ENCODE results near the gene NOM1.

NOM1 gene

DNA sequence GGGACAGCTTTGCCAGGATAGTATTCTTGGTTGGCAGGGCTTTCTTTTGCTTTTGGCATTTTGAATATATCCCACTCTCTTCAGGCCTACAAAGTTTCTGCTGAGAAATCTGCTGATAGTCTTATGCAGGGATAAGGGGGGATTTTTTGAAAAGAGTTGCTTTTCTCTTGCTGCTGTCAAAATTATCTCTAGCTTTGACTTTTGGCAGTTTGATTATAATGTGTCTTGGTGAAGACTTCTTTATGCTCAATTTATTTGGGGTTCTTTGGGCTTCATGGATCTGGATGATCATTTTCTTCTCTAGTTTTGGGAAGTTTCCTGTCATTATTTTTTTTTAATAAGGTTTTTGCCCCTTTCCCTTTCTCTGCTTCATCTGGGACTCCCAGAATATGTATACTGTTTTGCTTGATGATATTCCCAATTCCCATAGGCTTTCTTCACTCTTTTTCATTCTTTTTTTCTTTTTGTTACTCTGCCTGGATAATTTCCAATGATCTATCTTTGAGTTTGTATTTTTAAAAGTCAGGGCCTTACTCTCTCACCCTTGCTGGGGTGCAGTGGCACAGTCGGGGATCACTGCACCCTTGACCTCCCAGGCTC is 29.6 kb downstream of the NOM1 start:
- no peak for DNase-seq

DNA sequence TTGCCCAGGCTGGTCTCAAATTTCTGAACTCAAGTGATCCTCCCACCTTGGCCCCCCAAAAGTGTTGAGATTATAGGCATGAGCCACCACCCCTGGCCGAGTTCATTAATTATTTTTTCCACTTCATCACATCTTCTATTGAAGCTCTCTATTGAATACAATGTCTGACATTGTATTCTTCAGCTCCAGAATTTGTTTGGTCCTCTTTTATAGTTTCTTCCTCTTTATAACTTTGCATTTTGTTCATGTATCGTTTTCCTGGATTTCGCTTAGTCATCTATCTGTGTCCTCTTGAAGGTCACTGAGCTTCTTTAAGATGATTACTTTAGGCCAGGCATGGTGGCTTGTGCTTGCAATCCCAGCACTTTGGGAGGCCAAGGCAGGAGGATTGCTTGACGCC is 30.2 kb downstream of the NOM1 start:
- no peak for DNase-seq

DNA sequence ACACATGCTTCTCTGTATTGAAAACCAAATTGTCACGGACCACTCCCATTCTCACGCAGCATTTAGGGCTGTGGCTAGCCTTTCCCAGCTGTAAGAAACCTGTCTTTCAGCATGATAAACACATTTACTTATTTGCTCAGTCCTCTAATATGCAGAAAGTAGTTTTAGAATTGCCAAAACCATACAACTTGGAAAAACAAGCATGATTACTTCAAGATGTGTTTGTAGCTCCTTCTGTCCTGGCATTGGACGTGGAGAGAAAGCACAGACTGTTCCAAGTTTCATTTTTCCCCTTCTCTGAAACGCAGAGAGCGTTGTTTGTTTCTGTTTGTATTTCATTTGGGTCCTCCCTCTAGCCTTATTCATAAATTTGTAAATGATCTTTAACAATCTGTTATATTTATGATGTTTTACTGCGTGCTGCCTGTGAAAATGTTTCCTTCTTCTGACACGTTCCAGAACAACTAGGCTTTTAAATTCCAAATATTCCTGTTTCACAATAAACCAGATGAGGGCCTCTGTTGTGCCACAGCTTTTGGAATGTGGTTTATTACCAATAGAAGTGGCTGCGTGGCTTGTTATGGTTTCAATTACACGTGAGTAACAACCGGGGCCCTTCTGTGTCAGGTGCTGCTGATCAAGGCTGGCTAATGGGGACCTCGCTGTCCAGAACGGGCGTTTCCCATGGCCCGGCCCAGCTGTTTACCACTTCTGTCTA is 34.8 kb downstream of the NOM1 start:
- DNase-seq, result no peak

DNA sequence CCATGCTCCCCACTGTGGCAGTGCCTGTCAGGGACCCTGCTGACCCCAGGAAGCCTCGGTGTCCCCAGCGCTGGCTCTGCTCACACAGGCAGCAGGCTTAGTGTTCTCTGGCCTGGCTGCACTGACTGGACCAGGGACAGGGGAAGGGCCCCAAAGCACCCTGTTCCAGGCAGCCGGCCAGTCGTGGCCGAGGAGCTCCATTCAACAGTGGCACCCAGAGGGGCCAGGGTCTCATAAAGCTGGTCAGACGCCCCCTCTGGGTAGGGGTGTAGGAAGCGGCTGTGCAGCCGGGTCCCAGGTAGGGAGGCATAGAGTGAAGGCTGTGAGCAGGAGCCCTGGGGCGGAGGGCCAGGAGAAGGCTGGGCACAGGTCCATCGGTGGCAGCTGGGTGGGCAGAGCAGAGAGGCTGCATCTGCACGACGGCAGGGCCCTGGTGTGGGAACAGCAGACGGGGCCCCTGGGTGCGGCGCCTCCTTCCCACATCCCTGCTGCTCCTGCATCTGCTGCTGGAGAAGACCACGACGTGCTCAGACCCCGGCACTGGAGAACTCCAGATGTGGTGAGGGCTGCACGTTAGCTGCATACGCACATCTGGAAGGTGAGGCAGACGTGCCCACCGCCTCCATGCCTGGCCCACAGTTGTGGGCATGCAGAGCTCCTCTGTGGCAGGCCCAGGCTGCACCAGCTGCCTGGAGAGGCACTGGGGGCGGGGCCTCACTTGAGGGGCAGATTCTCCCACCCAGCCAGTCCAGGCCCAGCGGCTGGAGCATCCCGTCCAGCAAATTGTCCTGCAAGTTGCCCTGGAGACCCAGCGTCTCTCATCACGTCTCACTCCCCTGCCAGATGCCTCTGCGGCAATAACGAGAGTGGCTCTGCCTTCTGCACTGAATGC is 35.8 kb downstream of the NOM1 start:
- no peak for DNase-seq

DNA sequence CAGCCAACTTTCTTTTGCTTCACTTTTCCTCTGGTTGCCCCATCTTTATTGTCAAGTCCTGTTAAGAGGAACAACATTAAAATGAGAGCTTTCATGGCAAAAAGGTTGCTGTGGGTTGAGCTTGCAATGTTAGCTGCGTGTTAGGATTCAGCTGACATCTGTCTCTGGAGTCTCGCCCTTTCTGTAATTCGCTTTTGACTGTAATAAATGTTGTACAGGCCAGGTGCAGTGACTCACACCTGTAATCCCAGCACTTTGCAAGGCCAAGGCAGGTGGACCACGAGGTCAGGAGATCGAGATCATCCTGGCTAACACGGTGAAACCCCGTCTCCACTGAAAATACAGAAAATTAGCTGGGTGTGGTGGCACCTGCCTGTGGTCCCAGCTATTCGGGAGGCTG is 36.9 kb downstream of the NOM1 start:
- no peak for DNase-seq

DNA sequence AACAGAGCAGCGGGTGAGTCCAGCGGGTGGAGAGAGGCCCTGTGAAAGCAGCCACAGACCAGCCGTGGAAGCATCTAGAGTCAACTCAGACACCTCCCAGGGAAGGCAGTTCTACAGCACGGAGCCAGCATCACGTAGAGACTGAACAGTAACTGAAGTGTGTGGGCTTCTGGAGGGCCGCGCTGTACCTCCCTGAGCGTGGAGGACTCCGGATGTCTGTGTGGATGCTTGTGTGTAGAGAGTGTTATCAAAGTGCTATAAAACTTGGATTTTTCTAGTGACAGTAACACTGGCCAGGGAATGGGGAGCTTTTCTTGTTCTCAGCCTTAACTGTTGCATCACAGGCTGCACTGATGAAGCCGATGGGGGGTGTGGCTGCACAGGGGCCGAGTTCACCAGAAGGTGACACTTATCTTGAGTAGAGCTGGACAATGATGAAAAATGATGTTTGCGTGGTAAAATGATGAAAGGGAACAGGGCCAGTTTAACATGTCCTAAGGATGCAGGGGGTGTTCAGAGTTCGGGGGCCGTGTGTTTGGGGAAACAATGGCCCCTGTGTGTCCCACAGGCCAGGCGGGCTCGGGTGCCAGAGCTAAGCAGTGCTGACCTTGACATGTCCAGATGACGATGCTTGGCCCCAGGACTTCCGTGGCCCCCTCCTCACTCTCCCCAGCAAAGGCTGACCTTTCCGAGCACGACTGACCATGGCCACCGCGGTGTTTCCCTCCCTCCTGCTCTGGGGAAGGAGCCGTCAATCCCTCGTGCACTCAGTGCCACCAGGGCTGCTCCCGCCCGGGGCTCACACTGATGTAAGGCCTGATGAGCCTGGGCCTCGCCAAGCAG is 39.1 kb downstream of the NOM1 start:
- no peak for DNase-seq

DNA sequence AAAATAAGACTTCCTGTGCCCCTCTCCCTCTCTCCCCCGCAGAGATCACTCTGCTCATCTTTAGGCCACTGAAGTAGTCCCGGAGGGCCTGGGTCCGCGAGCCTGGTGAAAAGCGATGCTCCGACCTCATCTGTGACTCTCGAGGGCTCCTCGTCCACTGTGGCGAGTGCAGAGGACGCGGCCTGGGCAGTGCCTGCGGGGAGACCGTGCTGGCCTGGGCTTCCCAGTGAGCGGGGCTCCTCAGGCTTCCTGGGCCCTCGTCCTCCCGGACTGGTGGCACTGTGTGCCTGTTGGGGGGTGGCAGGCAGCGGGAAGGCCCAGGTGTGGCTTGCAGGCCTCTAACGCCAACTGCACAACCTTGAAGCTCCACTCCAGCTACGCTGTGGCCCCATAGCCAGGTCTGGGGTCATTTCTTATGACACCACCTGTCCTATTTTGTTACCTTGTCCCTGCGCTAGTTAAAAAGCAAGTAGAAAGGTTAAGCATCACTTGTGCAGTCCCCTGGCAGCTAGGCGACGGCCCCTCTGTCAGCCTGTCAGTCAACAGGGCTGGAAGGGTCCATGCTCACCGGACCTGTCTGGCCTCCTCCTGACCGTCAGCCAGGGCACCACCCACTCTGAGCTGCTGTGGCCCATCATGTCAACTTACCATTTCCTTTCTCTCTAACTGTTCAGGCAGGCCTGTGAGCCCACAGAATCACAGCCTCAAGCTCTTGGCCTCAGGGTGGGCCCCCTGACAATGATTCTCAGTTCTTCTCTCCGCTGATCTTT is 40.4 kb downstream of the NOM1 start:
- DNase-seq, result no peak

DNA sequence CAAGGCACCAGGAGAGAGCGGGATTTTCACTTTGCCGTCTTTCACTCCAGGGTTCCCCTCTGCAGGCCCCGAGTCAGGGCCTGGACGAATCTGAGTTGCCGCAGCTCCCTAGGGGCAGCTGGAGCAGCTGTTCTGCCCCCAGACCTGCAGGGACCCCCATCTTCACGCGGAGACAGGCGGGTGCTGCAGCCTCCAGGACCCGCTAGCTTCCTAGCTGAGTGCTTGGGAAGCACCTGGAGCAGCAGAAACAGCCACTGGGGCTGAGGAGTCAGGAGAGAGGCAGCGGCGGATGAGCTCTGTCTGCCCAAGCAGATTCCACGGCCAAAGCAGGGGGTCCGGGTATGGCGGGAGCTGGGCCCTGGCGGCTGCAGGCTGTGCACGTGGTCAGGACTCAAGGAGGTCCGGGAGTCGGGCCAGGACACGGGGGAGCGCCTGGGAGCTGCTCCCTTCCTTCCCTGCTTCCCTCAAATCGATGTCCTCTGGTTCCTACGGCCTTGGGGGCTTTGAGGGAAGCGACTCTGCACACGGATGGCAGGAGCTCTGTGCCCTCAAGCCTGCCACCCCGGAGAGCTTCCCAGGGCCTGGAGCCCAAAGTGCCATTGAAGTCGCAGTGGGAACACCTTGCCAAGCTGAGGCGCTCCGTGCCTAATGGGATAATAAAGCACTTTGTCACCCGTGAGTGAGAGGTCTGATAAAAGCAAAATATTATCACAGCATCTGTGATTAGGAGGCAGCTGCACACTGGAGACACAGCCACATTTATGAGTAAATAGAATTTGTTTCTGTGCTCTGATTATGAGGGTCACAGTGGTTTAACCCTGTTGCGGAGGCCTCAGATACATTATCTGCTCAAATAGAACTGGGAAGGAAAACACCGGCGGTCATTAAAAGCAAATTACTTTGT is 43.8 kb downstream of the NOM1 start:
- peak in 1 of 56 donors; percentile 6 for DNase-seq

DNA sequence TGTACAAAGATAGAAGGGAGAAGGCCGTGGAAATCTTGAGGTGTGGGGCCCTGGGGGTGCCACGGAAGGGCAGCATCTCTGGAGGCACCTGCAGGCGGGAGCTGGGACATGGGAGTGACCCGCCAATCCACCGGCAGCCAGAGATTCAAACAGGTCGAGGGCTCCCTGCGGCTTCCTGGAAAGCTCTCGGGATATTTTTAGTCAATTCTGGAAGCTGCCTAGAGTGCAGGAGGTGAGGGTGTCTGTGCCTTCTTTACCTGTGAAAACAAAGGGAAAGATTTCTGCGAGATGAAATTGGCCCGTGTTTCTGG is 44.4 kb downstream of the NOM1 start:
- no peak for DNase-seq

DNA sequence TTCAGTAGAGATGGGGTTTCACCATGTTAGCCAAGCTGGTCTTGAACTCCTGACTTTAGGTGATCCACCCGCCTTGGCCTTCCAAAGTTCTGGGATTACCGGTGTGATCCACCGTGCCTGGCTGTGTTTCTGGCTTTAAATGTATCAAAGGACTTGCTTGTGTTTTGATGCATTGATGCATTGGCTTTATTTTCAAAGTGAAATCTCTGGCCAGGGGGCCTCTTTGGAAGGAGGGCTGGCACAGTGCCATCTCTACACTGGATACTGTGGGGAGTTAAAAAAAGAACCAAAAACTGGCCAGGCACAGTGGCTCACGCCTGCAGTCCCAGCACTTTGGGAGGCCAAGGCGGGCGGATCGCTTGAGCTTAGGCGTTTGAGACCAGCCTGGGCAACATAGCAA is 44.9 kb downstream of the NOM1 start:
- DNase-seq, result no peak

DNA sequence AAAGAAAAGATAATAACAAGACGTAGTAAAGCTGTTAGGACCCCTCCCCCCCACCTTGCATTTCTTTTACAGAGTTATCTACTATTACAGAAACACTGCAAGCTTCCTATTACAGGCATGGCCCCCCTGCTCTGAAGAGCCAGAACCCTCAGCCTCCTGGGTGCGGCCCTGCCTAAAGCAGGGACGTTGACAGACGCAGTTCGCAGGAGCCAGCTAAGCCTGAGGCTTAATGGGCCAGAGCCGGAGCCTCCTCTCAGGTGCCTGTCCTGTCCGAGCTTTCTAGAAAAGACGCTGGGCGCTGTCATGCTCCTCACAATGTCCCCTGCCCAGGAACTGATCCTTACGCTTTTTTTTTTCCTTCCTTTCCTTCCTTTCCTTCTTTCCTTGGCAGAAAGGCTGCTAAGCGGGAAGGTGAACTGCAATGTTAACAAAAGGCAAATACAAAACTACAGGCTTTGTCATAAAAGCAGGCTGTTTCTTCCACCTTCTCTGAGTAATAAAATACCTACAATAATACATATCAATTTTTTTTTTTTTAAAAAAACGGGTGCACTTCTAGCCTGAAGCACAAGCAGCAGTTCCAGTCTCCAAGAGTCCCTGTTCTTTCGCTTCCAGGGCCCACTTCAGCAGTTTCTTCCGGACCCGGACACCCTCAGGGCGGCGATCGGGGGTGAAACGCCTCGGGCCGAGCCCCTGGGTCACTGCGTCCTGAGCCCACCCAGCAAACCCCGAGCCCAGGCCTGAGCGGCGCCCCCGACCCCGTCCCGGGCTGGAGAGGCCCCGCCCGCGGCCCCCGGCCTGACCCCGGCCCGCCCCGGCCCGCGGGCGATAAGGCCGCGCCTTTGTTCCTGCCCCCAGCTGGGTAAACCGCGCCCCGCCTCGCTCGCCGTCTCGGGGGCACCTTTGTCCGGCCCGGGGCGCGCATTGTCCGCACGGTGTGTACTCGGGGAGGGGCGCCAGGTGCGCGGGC is 49.8 kb downstream of the NOM1 start:
- no peak for DNase-seq

DNA sequence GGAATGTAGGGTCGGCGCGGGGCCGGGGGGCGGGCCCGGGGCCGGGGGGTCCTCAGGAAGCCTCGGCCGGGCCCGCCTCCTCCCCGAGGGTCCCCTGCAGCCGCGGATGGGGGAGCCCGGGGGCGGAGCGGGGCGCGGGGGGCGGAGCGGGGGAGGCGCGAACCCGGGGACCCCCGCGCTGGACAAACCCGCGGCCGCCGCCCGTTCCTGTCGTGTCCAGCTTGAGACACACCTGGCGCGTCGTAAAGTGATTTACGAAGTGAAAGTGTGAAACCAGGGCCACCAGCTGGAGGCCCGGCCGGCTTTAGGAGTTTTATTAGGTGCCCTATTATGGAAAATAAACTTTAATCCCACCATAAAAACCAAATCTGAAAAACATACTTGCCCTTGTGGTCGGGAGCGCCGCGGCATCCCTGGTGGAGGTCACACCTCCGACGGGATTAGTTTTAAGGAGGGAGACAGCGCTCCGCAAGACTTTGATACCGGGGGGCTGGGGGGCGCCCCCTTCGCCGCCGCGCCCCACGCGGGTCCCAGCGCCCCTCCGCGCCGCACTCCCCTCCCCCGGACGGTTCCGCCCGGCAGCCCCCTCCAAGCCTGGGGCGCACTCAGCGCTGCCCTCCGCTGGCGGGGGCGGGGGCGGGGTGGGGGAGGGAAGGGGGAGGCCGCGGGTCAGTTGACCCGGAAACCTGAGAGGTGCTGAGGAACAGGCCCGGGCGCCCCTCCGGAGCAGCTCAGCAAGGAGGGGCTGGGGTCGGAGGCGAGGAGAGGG is 50.6 kb downstream of the NOM1 start:
- no peak for DNase-seq

DNA sequence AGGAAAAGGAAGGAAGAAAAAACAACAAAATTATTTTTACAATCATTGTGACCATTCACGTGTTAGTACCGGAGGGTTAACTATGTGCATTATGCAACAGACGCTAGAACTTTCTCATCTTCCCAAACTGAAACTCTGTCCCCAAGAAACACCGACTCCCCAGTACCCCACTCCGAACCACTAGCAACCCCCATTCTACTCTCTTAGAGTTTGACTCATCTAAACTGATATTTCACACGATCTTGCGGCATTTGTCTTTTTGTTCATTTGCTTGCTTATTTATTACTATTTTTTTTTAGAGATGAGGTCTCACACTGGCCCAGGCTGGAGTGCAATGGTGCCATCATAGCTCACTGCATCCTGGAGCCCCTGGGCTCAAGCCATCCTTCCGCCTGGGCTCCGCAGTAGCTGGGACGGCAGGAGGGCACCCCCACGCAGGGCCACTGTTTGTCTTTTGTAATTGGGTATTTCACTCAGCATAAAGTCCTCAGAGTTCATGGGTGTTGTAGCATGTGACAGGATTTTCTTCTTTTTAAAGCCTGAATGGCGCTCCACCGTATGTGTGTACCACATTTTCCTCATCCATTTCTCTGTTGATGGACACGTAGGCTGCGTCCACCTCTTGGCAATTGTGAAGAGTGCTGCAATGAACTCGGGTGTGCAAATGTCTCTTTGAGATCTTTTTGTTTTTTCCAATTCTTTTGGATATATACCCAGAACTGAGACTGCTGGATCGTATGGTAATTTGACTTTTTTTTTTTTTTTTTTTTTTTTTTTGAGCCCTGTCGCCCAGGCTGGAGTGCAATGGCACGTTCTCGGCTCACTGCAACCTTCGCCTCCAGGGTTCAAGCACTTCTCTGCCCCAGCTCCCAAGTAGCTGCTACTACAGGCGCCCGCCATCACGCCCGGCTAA is 51.5 kb downstream of the NOM1 start:
- no peak for DNase-seq

DNA sequence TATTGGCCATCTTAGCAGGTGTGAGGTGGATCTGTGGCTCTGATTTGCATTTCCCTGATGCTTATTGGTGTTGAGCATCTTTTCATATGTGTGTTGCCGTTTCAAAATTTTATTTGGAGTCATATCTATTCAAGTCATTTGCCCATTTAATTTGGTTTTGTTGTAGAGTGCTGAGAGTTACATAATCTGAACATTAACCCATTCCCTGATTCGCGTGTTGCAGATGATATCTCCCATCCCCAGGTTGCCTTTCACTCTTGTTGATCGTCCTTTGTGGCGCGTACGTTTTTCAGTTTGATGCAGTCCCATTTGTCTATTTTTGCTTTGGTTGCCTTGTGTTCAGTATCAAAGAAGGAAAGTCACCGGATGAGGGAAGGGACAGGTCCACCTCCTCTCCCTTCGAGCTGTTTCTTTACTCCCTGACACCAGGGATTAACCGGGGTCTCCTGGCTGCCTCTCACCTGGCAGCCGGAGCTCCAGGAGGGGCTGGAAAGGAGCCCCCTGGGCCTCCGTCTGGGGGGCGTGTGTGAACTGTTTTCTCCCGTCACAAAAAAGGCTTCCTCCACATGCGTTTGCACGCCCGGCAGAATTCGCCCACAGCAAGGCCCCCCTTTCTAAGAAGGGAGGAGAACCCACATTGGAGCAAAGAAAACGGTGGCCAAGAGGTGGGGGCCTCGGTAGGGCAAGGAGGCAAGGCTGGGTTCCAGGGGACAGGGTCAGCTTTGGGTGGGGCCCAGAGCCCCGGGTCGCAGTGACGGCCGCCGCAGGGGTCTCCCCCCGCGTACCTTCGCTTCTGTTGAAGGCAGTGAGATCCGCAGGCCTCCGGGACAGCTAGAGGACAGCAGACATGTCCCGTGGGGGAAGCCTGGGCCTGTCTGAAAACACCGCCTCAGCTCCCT is 52.7 kb downstream of the NOM1 start:
- no peak for DNase-seq

DNA sequence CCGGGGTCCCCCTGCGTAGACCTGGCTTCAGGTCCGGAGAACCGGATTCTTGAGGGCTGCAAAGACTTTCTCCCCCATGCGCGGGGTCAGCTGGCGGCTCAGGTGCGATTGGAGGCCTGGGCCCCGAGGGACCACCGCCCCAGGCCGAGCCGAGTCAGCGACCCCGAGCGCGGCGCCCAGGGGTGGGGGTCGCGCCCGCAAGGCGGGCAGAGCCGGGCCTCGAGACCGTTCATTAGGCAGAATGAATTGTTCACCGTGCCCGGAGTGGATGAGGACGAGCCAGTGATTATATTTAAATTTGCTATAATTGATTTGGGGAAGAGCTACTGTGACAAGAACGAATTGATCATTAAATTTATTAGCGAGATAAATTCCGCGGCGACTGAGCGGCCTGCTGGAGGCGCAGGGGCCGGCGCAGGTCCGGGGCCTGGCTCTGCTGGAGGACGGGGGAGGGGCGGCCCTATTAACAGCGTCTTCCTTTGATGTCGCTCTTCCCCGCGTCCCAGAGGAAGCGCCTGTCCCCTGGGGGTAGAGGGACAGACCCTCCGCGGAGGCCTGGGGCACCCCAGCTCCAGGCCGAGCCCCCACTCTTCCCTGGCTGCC is 53.4 kb downstream of the NOM1 start:
- no peak for DNase-seq
